ENCODE measurements around the gene BCL2. TPM values are rescaled to one million over a fixed set of nuclear protein-coding genes. Genes with fewer than 3 reads are reported as not detected.
A peak's percentile ranks its signal among the peaks of the same experiment; 100 is the strongest.

The BCL2 gene
- total and polyA plus RNA-seq, 7 donors, result 1.1 to 27.0 (median 8.9) TPM

GRCh38 chr18:63169853-63170252 is 149.7 kb downstream of the BCL2 start:
- no peaks in the 10 kb centered on the region for H3K9me3 ChIP-seq
- no peak overlapping the region for H3K27ac ChIP-seq
- no peak for TF ChIP-seq CTCF (IDR thresholded peaks at IDR 0.05)
- no peak for DNase-seq
- no peak for ATAC-seq
- WGBS, 3 donors, result 98 to 99% (median 98%) methylated on average over 5 of the region's 5 CpGs
- intact Hi-C loops (cut with DNase I), result no loop called here
- H3K36me3 ChIP-seq (ENCODE audit: insufficient read depth in 1 of 2, low read depth in 1 of 2), result no peaks in the 10 kb centered on the region
- no peaks in the 10 kb centered on the region for H3K4me1 ChIP-seq
- H3K4me3 ChIP-seq, result no peak overlapping the region
- no peaks in the 10 kb centered on the region for H3K27me3 ChIP-seq (ENCODE audit: insufficient read depth in 3 of 3, low read length in 2 of 3)

GRCh38 chr18:63168287-63168686 is 151.3 kb downstream of the BCL2 start:
- H3K27ac ChIP-seq, result no peak overlapping the region
- H3K4me3 ChIP-seq, result no peak overlapping the region
- no peak for TF ChIP-seq CTCF (IDR thresholded peaks at IDR 0.05)
- DNase-seq (no peak), ATAC-seq (peak in 1 of 4 donors; percentile 28)
- no peaks in the 10 kb centered on the region for H3K27me3 ChIP-seq (ENCODE audit: insufficient read depth in 3 of 3, low read length in 2 of 3)
- H3K9me3 ChIP-seq, result no peaks in the 10 kb centered on the region
- H3K4me1 ChIP-seq, result no peaks in the 10 kb centered on the region
- WGBS, 3 donors, result 56 to 69% (median 59%) methylated on average over 5 of the region's 5 CpGs
- intact Hi-C loops (cut with DNase I), result no loop called here
- H3K36me3 ChIP-seq (ENCODE audit: insufficient read depth in 1 of 2, low read depth in 1 of 2), result no peaks in the 10 kb centered on the region

DNA sequence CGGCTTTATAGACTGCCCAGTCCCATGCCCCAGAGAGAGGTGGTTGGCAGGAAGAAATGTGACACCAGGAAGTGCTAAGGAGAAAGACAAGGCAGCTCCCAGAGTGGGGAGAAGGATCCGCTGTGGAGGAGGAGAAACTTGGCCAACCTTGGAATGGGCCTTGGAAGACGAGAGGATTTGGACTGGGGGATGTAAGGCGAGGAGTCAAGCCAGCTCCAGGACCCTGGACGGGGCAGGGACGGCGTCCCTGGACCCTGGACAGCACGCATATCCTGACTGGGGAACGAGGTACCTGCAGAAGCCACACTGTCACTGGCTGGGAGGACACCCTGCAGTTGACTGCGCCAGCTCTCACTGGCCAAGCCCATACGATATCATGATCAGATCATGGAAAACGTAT is 153.4 kb downstream of the BCL2 start:
- no peak for TF ChIP-seq CTCF (IDR thresholded peaks at IDR 0.05)
- no peak for DNase-seq
- intact Hi-C loops (cut with DNase I), result no loop called here
- no peak for ATAC-seq
- Histone ChIP-seq H3K27me3 (ENCODE audit: insufficient read depth in 3 of 3, low read length in 2 of 3) (no peaks in the 10 kb centered on the region), H3K9me3 (no peaks in the 10 kb centered on the region), H3K4me1 (peaks cover 19% of the 10 kb centered on the region), H3K27ac (no peak overlapping the region), H3K4me3 (no peak overlapping the region), H3K36me3 (ENCODE audit: insufficient read depth in 1 of 2, low read depth in 1 of 2) (no peaks in the 10 kb centered on the region)
- 90 to 94% (median 93%) methylated on average over 12 of the region's 12 CpGs for WGBS, 3 donors

GRCh38 chr18:63164396-63164795 is 155.2 kb downstream of the BCL2 start:
- no peak overlapping the region for H3K27ac ChIP-seq
- peaks cover 28% of the 10 kb centered on the region for H3K4me1 ChIP-seq
- no peaks in the 10 kb centered on the region for H3K27me3 ChIP-seq (ENCODE audit: insufficient read depth in 3 of 3, low read length in 2 of 3)
- no peak for ATAC-seq
- H3K9me3 ChIP-seq, result no peaks in the 10 kb centered on the region
- DNase-seq, result no peak
- no peak for TF ChIP-seq CTCF (IDR thresholded peaks at IDR 0.05)
- intact Hi-C loops (cut with DNase I), result loop anchor here in 1 of 2 donors (2.0 kb wide), 1 partner anchor 16 kb away; no protein-coding TSS in a partner anchor
- H3K36me3 ChIP-seq (ENCODE audit: insufficient read depth in 1 of 2, low read depth in 1 of 2), result no peaks in the 10 kb centered on the region
- H3K4me3 ChIP-seq, result no peak overlapping the region
- 87 to 97% (median 94%) methylated on average over 1 of the region's 1 CpG for WGBS, 3 donors

DNA sequence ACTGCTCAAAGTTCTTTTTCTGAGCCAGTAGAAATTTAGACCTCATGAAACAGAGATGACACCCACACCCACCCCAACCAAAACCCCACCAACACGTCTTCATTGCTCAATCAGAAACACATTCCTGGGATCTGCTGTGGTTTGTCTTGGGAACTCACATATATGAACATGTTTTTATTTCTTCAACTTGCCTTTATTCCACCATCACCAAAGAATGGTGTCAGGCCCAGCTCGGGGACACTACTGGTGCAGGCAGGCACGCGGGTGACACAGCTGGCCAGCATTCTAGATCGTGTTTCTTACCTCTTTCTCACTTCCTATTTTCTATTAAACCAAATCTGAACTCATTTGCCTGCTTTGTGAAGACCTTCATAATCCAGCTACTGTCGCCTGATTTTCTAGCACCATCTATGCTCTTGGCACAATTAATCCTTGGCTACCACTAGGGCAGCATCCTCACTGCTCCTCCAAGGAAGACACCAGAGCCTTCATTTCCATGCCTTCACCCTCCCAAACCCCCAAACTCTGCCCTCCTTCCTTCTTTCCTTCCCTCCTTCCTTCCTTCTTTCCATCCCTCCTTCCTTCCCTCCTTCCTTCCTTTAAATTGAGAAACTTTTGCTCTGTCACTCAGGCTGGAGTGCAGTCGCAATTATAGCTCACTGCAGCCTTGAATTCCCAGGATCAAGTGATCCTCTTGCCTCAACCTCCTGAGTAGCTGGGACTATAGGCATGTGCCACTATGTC is 157.1 kb downstream of the BCL2 start:
- H3K9me3 ChIP-seq, result no peaks in the 10 kb centered on the region
- H3K4me3 ChIP-seq, result no peak overlapping the region
- H3K27ac ChIP-seq, result peak overlapping the region; percentile 88
- no peaks in the 10 kb centered on the region for H3K27me3 ChIP-seq (ENCODE audit: insufficient read depth in 3 of 3, low read length in 2 of 3)
- ATAC-seq (peak in 1 of 4 donors; percentile 20), DNase-seq (no peak)
- peaks cover 30% of the 10 kb centered on the region for H3K4me1 ChIP-seq
- H3K36me3 ChIP-seq (ENCODE audit: insufficient read depth in 1 of 2, low read depth in 1 of 2), result no peaks in the 10 kb centered on the region
- TF ChIP-seq CTCF (IDR thresholded peaks at IDR 0.05), result no peak
- 78 to 88% (median 84%) methylated on average over 7 of the region's 7 CpGs for WGBS, 3 donors
- intact Hi-C loops (cut with DNase I), result no loop called here
